ENCODE data around the gene SPAG8.

The SPAG8 gene

GRCh38 chr9:35806101-35806500 is 6.0 kb downstream of the SPAG8 start:
- H3K27me3 ChIP-seq (ENCODE audit: insufficient read depth, low read length, poor library complexity, severe bottlenecking), result no peaks in the 10 kb centered on the region
- no peaks in the 10 kb centered on the region for H3K79me2 ChIP-seq (ENCODE audit: insufficient read depth, low read length)
- H3K36me3 ChIP-seq (ENCODE audit: insufficient read depth, low read length), result peaks cover 28% of the 10 kb centered on the region; the same call in 1 of the 2 replicates
- H3K4me2 ChIP-seq (ENCODE audit: low read depth, low read length, poor library complexity, severe bottlenecking), result no peak overlapping the region
- no peaks in the 10 kb centered on the region for H3F3A ChIP-seq (ENCODE audit: low read depth)
- H3K4me3 ChIP-seq (ENCODE audit: low read length, poor library complexity, severe bottlenecking), result no peak overlapping the region
- TF ChIP-seq EZH2phosphoT487 (IDR thresholded peaks at IDR 0.05; ENCODE audit: borderline replicate concordance), result no peak
- TF ChIP-seq CTCF (conservative IDR thresholded peaks at IDR 0.05; ENCODE audit: low read length), result no peak
- no peak overlapping the region for H2AFZ ChIP-seq (ENCODE audit: low read length)
- H3K9ac ChIP-seq (ENCODE audit: low read depth, low read length, poor library complexity, severe bottlenecking), result no peak overlapping the region
- no peaks in the 10 kb centered on the region for H3K9me3 ChIP-seq (ENCODE audit: insufficient read depth, low read depth, low read length)
- no peaks in the 10 kb centered on the region for H4K20me1 ChIP-seq (ENCODE audit: insufficient read depth, low read length, poor library complexity, severe bottlenecking)
- H3K9me2 ChIP-seq (replicated peaks; ENCODE audit: low read depth, low read length), result no peaks in the 10 kb centered on the region
- H3K4me1 ChIP-seq (ENCODE audit: insufficient read depth, low read length, poor library complexity, severe bottlenecking), result peaks cover under 1% of the 10 kb centered on the region

GRCh38 chr9:35801328-35802128 is 10.5 kb downstream of the SPAG8 start:
- Histone ChIP-seq H3F3A (ENCODE audit: low read depth) (no peaks in the 10 kb centered on the region), H3K27me3 (ENCODE audit: insufficient read depth, low read length, poor library complexity, severe bottlenecking) (no peaks in the 10 kb centered on the region), H3K4me1 (ENCODE audit: insufficient read depth, low read length, poor library complexity, severe bottlenecking) (peaks cover 9% of the 10 kb centered on the region), H2AFZ (ENCODE audit: low read length) (no peak overlapping the region), H3K36me3 (ENCODE audit: insufficient read depth, low read length) (peaks cover 17% of the 10 kb centered on the region; the same call in 1 of the 2 replicates), H3K4me3 (ENCODE audit: low read length, poor library complexity, severe bottlenecking) (no peak overlapping the region), H3K4me2 (ENCODE audit: low read depth, low read length, poor library complexity, severe bottlenecking) (no peak overlapping the region), H3K9ac (ENCODE audit: low read depth, low read length, poor library complexity, severe bottlenecking) (no peak overlapping the region), H3K9me2 (replicated peaks; ENCODE audit: low read depth, low read length) (no peaks in the 10 kb centered on the region), H4K20me1 (ENCODE audit: insufficient read depth, low read length, poor library complexity, severe bottlenecking) (no peaks in the 10 kb centered on the region), H3K79me2 (ENCODE audit: insufficient read depth, low read length) (no peaks in the 10 kb centered on the region), H3K9me3 (ENCODE audit: insufficient read depth, low read depth, low read length) (no peaks in the 10 kb centered on the region)
- TF ChIP-seq EZH2phosphoT487 (IDR thresholded peaks at IDR 0.05; ENCODE audit: borderline replicate concordance) (no peak), CTCF (conservative IDR thresholded peaks at IDR 0.05; ENCODE audit: low read length) (no peak)

GRCh38 chr9:35800530-35800929 is 11.5 kb downstream of the SPAG8 start:
- Histone ChIP-seq H3F3A (ENCODE audit: low read depth) (no peaks in the 10 kb centered on the region), H2AFZ (ENCODE audit: low read length) (no peak overlapping the region), H3K79me2 (ENCODE audit: insufficient read depth, low read length) (no peaks in the 10 kb centered on the region), H3K4me2 (ENCODE audit: low read depth, low read length, poor library complexity, severe bottlenecking) (no peak overlapping the region), H3K9me3 (ENCODE audit: insufficient read depth, low read depth, low read length) (no peaks in the 10 kb centered on the region), H3K27me3 (ENCODE audit: insufficient read depth, low read length, poor library complexity, severe bottlenecking) (no peaks in the 10 kb centered on the region), H3K36me3 (ENCODE audit: insufficient read depth, low read length) (peaks cover 10% of the 10 kb centered on the region; the same call in 1 of the 2 replicates), H3K9me2 (replicated peaks; ENCODE audit: low read depth, low read length) (no peaks in the 10 kb centered on the region), H3K9ac (ENCODE audit: low read depth, low read length, poor library complexity, severe bottlenecking) (no peak overlapping the region), H3K4me3 (ENCODE audit: low read length, poor library complexity, severe bottlenecking) (no peak overlapping the region), H4K20me1 (ENCODE audit: insufficient read depth, low read length, poor library complexity, severe bottlenecking) (no peaks in the 10 kb centered on the region), H3K4me1 (ENCODE audit: insufficient read depth, low read length, poor library complexity, severe bottlenecking) (peaks cover 9% of the 10 kb centered on the region)
- TF ChIP-seq CTCF (conservative IDR thresholded peaks at IDR 0.05; ENCODE audit: low read length) (no peak), EZH2phosphoT487 (IDR thresholded peaks at IDR 0.05; ENCODE audit: borderline replicate concordance) (no peak)

All from Loucy (cell line).